Stimulated activated CD4-positive, alpha-beta T cell treated with anti-CD3 and anti-CD28 coated beads, Interleukin-15, amount 100 ng/mL, for 48 hours (primary cell): Measurements from ENCODE around the gene NUDT22.

ENCODE experiments used
- DNase-seq, 2 donors: peaks; one replicate each; pipeline ENCODE4 v3.0.0-alpha.2; 2020; ENCODE audit warnings: low read depth in 2 of 2

Gene NUDT22, protein sequence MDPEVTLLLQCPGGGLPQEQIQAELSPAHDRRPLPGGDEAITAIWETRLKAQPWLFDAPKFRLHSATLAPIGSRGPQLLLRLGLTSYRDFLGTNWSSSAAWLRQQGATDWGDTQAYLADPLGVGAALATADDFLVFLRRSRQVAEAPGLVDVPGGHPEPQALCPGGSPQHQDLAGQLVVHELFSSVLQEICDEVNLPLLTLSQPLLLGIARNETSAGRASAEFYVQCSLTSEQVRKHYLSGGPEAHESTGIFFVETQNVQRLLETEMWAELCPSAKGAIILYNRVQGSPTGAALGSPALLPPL

GRCh38 chr11:64225608-64226506 is at the start of gene NUDT22, which contains the start of gene TRPT1:
NUDT22 (plus strand) TSS chr11:64226274; CDS start chr11:64226653, 379 bp downstream.
TRPT1 (minus strand) TSS chr11:64226186; CDS start chr11:64225860, 326 bp downstream.
- DNase-seq: peak; percentile 83 to 95

- no peak for DNase-seq
These were observed 49.3 kb upstream of the NUDT22 start for GRCh38 chr11:64176751-64177150.

- DNase-seq: no peak
These were observed 47.9 kb upstream of the NUDT22 start for GRCh38 chr11:64178203-64178602.

- no peak for DNase-seq
These were observed 47.0 kb upstream of the NUDT22 start for GRCh38 chr11:64178951-64179639.

DNA sequence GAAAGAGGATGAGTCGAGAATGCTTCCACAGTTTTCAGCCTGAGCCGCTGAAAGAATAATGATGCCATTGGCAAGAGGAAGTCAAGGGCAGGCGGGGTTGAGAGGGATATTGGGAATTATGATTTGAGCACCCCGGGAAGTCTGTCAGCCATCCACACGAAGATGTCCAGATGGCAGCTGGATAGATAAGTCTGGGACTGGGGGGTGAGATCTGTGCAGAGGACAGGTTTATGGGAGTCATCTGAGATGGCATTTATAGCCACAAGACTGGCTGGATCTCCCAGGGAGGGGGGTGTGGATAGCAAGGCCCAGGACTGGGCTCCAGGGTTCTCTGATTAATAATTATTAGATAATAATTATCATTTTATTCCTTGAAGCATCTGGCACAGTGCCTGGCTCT is 45.2 kb upstream of the NUDT22 start:
- no peak for DNase-seq

DNA sequence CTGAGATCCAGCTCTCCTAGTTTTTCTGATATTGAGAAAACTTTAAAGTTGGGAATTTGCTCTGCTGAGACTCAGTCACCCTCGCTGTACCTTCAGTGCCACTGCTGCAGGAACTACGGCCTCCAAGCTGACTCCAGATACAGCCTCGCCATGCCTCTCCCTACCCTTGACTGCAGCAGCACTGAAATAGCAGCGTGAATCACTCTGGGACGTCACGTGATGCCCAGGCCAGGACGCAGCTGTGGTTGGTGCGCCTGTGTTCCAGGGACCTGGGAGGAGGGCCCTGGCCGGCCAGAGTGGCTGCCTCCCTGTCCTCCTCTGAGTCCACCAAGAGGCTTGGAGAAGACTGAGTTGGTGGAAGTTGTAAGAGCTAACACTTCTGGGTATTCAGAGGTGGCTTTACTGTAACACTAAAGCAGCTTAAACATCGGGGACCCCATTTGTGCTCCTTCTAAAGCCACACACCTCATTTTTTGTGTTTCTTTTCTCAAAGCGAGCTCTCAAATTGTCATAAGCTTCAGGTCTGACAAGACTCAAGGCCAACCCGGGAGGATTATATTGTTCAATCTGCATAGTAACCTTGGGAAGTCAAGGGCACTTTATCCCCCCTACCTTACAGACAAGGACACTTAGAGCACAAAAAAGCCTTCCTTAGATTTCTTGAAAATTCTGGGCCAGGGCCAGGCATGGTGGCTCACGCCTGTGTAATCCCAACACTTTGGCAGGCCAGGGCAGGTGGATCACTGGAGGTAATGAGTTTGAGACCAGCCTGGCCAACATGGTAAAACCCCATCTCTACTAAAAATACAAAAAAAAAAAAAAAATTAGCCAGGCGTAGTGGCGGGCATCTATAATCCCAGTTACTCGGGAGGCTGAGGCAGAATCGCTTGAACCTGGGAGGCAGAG is 44.3 kb upstream of the NUDT22 start:
- DNase-seq: peak in 1 of 2 donors; percentile 58

DNA sequence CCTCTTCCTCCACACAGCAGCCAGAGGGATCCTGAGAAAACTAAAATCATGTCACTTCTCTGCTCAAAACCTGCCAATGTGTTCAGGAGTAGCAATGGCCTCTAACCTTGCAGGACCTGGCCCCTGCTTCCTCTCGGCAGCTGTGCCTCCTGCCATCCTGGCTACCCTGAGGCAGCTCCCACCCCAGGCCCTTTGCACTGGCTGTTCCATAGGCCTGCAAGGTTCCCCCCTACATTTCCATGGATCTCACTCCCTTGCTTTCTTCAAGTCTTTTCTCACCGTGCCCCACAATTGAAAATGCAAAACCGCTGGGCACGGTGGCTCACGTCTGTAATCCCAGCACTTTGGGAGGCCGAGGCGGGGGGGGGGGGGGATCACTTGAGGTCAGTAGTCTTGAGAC is 42.2 kb upstream of the NUDT22 start:
- no peak for DNase-seq

- no peak for DNase-seq
These were observed 40.8 kb upstream of the NUDT22 start for GRCh38 chr11:64185175-64185692.

DNA sequence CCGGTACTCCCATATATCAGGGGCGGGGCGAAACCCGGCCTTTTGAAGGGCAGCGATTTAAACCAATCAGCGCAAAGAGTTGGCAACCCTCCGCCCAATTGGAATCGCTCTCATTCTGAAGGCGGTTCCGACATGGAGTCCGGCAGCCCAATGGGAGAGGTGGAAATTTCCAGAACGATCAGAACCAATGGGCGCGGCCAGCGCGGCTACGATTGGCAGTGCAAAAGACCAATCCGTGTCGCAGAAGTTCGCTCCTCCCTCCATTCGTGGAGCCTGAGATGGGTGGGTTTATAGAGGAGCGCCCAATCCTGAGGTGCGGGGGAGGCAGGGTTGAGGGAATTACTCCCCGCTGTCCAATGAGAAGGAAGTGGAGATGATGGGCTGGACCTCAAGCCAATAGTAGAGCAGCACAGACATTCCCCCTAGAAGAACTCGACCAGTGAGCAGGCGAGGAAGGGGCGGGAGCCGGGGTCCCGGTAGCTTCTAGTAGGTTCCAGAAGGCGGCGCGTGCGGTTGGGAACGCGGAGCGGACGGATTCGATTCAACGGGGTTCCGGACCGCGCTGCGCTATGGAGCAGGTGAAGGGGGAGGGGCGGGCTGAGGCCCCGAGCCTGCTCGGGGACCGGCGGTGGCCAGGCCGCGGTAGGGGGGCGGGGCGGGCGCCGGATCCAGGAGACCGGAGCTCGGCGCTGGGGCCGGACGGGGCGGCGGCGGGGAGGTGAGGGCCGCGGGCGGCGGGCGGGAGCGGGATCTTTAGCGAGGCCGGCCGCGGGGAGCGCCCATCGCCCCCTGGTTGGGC is 40.2 kb upstream of the NUDT22 start, which contains the start of gene STIP1:
TSS of gene STIP1 (plus strand) at position 479 of the 799 bp plus-strand sequence. CDS start at position 570, 91 bp downstream.
- peak; percentile 97 to 99 for DNase-seq

- no peak for DNase-seq
These were observed 39.4 kb upstream of the NUDT22 start for GRCh38 chr11:64186492-64187165.

GRCh38 chr11:64192434-64192833 is 33.6 kb upstream of the NUDT22 start:
- no peak for DNase-seq

DNA sequence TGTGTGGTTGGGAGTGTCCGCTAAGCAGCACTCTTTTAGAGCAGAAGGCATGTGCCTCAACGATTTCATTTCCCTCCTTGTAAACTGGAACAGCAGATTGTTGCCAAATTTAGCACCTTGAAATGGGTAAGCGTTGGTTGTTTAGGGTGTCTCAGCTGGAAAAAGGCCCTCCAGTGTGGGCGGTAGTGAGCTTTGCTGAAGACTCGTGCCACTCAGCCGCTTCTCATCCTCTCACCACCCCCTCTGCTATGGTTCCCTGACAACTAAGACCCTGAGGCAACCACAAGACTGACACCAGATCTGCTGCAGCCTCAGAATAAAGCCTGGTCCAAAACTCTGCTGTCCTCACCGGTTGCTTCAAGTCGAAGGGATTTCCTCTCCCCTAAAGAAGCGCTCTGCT is 29.4 kb upstream of the NUDT22 start:
- no peak for DNase-seq

DNA sequence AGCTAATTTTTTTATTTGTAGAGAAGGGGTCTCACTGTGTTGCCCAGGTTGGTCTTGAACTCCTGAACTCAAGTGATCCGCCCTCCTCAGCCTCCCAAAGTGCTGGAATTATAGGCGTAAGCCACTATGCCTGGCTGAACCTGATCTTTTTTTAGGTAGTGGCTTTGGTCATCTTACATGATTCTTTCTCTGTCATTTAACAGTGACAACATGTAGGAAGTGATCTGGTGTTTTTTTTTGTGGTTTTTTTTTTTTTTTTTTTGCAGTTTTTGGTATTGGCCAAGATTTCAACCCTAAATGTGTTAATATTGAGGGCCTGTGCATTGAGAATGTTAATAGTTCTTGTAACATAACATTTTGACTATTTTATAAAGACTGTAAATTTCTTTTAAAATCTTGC is 27.6 kb upstream of the NUDT22 start:
- DNase-seq: no peak

DNA sequence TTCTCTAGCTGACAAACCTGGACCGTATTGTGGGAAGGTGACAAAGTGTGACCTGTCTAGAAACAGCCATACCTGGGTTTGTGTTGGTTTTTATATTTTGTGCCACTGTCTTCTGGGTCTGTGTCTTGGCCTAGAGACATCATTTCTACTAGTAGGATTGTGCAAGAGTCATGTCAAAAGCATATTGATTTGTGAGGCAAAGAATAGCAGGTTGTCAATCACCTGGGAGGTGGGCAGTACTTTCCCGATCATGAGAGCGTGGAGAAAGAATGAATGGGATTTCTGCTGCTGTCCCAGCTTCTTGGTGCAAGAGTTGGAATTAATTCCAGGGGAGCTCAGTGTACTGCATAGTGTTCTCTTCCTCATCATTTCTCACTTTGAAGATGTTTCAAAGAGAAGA is 24.5 kb upstream of the NUDT22 start:
- DNase-seq: no peak

DNA sequence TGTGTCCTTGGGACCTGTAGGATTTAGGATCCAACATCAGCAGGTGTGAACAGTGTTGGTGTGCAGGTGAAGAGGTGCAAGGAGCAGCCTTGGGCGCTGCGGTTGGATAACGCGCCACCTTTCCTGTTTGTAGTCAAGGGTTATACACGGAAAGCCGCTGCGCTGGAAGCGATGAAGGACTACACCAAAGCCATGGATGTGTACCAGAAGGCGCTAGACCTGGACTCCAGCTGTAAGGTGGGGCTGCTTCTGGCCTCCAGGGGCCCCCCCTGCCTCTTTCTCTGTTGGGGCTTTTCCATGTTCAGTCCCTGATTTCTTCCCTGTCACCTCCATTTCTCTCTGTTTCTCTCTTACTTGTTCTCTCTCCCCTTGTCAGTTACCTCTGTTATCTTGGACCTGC is 23.1 kb upstream of the NUDT22 start:
- DNase-seq: no peak

GRCh38 chr11:64203421-64204079 is 22.5 kb upstream of the NUDT22 start:
- DNase-seq: no peak

DNA sequence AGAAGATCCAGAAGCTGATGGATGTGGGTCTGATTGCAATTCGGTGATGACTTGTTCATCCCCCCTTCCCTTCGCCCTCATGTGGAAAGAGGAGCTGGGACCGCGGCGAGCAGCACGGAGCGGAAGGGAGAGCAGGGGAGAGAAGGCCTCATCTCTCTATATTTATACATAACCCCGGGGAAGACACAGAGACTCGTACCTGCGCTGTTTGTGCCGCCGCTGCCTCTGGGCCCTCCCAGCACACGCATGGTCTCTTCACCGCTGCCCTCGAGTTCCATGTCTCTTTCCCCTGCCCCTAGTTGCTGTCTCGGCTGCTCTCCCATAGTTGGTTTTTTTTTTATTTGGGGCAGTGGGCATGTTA is 22.0 kb upstream of the NUDT22 start:
- DNase-seq: no peak

DNA sequence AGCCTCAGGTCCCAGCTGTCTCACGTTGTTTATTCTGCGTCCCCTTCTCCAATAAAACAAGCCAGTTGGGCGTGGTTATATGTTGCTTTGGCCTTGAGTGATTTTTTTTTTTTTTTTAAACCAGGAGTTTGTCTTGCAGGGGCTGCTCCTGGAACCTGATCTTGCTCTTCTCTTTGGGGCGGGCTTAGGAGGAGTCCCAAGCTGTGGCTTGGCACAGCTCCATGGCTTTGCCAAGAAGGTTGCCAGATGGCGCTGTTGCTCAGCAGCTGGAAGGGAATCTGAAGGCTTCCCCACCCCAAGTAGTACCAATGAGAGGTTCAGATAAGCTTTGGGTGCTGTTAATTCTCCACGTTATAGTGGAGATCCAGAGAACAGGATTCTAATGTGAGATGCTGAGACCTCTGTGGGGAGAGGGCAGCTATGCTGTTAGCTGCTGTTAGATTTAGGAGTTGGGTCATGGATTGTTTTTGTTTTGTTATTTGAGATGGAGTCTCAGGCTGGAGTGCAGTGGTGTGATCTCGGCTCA is 21.5 kb upstream of the NUDT22 start:
- peak in 1 of 2 donors; percentile 74 for DNase-seq
